NCI-H510A treated with DMSO at 0.1 percent for 48 hours (cell line): ENCODE data around the gene MRPL58.

Experiments used
- DNase-seq: peaks from one replicate; lab custom pipeline; 2025; lab: John Stamatoyannopoulos, UW

MRPL58 gene

GRCh38 chr17:75047398-75048098 is 35.1 kb downstream of the MRPL58 start:
- DNase-seq, result no peak

DNA sequence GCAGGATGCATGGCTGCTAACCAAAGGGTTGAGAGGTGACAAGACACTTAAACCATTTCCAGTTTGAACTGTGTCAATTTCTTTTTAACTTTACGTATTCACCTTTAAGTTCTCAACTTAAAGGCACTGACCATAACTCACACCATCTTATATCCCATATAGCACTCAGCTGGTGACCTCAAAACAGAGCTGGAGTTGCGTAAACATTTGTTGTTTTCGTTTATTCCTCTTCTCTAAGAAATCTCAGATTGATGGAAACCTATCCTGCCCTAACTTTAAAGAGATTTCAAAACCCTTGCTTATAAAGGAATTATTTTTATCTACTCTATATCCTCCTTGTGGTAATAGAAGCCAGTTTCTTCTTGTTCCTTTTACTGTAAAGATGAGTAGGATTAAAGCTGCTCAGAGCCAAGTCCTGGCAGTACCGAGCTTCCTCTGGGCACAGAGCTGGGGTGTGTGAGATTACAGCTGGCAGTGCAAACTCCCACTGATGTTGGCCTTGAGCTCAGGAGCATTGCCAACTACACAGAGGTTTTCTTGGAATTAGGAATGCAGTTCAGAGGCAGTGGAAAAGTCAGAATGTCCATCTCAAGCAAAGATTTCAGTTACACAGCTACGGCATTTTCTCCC is 35.9 kb downstream of the MRPL58 start:
- DNase-seq, result no peak

GRCh38 chr17:75049057-75049456 is 36.6 kb downstream of the MRPL58 start:
- DNase-seq, result no peak

DNA sequence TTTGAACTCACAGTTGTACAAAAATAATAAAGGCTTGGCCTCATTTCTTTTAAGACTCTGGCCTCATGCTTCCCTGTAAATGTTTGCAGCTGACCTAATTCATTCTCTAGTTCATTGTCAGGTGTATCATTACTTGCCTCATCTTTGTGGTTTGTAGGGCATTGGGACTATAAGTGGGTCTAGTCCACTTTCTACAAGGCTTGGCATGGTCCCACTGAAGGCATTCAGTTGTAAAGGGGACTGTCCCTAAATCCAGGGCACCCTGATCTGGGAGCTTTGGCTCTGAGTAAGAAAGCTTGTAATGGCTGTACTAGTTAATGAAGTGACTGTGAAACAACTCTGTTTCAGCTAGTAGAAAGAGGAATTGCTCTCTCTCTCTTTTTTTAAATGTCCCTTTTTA is 37.2 kb downstream of the MRPL58 start:
- DNase-seq, result no peak

- no peak for DNase-seq
Observed at GRCh38 chr17:75051941-75052340, 39.5 kb downstream of the MRPL58 start.

DNA sequence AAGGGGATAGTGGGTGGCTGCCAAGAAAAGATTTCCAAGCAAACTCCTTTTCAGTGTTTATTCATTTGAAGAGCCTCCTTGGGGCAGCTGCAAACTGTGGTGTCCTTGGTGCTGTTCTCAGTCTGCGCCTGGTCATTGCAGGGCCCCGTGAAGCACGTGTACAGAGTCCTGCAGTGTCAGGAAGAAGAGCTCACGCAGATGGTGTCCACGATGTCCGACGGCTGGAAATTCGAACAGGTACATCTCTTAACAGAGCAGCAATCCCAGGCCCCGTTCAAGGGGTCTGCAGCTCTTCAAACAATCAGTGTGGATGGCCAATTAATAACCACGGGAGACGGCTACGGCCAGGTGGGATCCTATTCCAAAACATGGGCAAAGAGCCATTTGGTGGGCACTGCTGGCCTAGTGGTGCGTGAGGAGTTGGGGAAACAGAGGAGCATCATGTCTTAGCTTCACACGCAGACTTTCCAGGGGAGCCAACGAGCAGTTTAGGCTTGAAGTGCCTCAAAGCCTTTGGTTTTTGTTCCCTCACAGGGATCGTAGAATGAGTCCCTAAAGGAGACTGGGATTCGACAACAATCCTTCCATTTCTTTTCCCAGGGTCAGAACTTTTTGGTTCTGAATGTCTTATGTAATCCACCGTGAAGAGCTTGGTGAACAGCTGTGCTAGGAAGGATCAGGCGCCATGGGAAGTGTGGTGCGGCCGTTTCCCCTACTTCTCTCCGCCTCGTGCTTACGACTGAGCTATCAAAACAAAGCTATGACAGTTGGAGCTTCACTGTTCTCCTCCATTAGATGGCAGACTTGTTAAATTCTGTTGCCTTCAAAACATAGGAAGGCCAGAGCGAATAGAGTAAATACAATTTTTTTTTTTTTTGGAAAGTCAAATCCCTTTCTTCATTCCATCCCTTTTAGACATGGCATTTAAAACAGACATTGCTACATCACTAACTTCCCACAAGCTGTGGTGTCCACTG is 47.2 kb downstream of the MRPL58 start:
- DNase-seq, result peak; percentile 73

- no peak for DNase-seq
Observed at GRCh38 chr17:75060434-75061054, 48.1 kb downstream of the MRPL58 start.

GRCh38 chr17:75061055-75061438 is 48.6 kb downstream of the MRPL58 start:
- DNase-seq, result no peak

GRCh38 chr17:75061618-75062017 is 49.1 kb downstream of the MRPL58 start:
- no peak for DNase-seq

GRCh38 chr17:75063201-75063600 is 50.7 kb downstream of the MRPL58 start:
- no peak for DNase-seq

GRCh38 chr17:75063626-75064025 is 51.2 kb downstream of the MRPL58 start:
- DNase-seq, result no peak

DNA sequence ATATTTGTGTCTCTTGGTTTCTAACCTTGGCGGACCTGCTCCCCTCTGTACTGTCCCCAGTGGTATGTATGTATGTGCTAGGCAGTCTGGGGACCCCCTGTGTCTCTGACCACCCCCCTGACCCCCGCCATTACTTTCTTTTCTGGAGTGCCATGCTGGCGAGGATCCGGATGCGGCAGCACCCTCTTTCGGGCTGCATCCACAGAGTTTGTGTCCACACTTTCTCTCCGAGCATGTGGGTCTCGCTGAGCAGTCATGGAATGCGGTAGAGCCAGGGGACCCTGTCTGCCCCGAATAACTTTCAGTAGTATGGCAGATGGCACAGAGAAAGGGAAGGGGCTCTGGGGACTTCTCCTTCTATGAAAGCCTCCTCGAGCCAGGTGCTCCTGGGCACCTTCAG is 51.6 kb downstream of the MRPL58 start:
- no peak for DNase-seq

GRCh38 chr17:75064460-75064859 is 52.0 kb downstream of the MRPL58 start:
- DNase-seq, result no peak

- no peak for DNase-seq
Observed at GRCh38 chr17:75064867-75065561, 52.5 kb downstream of the MRPL58 start.

DNA sequence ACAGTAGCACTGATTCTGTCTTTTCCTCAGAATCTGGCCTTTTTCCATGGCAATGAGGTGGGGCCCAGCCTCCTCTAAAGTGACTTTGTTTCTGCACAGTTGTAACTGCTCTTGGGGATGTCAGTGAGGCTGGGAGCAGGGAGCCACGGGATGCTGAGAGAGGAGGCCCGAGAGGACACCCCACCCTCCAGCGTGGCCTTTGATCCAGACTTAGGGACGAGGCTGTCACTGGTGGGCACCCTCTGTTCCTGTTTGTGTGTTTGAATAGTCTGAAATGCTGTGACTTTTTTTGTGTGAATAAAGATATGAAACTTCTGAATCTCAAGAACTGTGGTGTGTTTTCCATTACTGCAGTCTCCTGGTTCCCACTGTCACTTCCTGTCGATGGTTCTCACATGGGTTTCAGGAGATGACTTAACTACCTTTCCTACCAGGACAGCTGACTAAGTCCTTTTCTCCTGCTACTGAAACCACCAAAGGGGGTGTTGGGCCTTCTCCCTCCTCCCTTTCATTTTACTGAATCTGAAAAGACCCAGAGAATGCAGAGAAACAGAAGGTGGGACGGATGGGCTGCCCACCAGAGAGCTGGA is 53.2 kb downstream of the MRPL58 start:
- no peak for DNase-seq

- DNase-seq, result no peak
Observed at GRCh38 chr17:75067856-75068255, 55.4 kb downstream of the MRPL58 start.

DNA sequence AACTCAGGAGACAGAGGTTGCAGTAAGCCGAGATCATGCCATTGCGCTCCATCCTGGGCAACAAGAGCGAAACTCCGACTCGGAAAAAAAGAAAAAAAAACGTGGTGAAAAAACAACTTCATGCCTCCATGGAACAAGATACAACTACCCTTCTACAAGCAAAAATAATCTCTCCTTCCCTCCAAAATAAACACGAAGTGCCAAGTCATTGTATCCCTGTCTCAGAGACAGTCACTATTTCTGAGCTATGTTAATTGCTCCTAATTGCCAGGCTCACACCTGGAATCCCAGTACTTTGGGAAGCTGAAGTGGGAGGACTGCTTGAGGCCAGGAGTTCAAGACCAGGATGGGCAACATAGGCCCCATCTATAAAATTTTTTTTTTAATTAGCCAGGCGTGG is 56.3 kb downstream of the MRPL58 start:
- DNase-seq, result no peak

DNA sequence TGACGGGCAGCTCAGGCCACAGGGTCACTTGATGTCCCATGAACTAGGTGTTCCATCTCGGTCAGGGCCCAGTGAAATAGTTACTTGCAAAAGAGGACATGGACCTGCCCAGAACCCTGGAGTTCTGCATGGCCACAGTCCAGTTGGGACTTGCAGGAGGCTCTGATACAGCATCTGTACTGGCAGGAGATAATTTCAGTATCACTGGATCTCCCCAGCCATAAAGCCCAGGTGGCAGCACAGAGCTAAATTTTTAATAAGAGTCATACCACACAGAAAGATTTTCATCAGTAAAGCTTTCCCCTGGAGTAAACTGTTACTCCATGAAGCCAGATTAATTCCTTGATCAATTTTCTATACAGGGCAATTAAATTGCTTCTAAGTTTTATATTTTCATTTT is 57.3 kb downstream of the MRPL58 start:
- no peak for DNase-seq
